IMR-90 (cell line): ENCODE measurements around the gene ARVCF.

Experiments
- CEBPB ChIP-seq: IDR thresholded peaks from 2 replicates; pipeline ENCODE4 v1.6.1; 2012; ENCODE audit warnings: low read depth, low read length, improper control_type of control experiment
- MAFK ChIP-seq: IDR thresholded peaks from 2 replicates; pipeline ENCODE4 v1.6.1; 2012; ENCODE audit warnings: low read depth, low read length, improper control_type of control experiment
- POLR2A ChIP-seq: IDR thresholded peaks from 2 replicates; pipeline ENCODE4 v1.6.1; 2012; ENCODE audit warnings: mild to moderate bottlenecking, low read depth, low read length
- RAD21 ChIP-seq: IDR thresholded peaks from 2 replicates; pipeline ENCODE4 v1.6.1; 2012; ENCODE audit warnings: low read length, improper control_type of control experiment
- RCOR1 ChIP-seq: IDR thresholded peaks from 2 replicates; pipeline ENCODE4 v1.6.1; 2012; ENCODE audit warnings: mild to moderate bottlenecking, low read length, improper control_type of control experiment; ENCODE audit not compliant: insufficient replicate concordance
- RFX5 ChIP-seq: IDR thresholded peaks from 2 replicates; pipeline ENCODE4 v1.8.0; 2012; ENCODE audit warnings: low read depth, mild to moderate bottlenecking, low read length, moderate library complexity
- TF ChIP-seq, protein P1 (sequence below): conservative IDR thresholded peaks from 2 replicates; pipeline ENCODE4 v1.5.1; 2012; ENCODE audit warnings: mild to moderate bottlenecking, low read depth, low read length, improper control_type of control experiment

DNA sequence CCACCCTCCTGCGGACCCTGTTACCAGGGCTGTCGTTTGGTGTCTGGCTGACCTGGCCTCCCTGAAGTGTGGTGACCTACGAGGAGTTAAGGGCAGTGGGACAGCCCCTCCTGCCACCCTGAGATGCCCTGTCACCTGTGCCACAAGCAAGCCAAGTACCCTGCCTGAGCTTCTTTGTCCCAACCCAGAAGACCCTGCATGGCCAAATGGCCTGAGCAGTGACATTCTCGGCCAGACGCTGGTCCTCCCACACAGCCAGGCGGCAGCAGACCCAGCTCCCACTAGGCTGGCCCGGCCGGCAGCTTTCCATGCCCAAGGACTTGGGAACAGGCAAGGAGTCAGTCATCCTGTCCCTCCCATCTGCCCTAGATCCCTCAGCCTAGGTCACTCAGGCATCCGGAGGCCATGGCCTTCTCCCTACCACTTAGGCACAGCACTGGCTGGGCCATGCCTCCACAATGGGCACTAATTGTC lies 7.6 kb downstream of the ARVCF start:
- TF ChIP-seq, protein P1, sequence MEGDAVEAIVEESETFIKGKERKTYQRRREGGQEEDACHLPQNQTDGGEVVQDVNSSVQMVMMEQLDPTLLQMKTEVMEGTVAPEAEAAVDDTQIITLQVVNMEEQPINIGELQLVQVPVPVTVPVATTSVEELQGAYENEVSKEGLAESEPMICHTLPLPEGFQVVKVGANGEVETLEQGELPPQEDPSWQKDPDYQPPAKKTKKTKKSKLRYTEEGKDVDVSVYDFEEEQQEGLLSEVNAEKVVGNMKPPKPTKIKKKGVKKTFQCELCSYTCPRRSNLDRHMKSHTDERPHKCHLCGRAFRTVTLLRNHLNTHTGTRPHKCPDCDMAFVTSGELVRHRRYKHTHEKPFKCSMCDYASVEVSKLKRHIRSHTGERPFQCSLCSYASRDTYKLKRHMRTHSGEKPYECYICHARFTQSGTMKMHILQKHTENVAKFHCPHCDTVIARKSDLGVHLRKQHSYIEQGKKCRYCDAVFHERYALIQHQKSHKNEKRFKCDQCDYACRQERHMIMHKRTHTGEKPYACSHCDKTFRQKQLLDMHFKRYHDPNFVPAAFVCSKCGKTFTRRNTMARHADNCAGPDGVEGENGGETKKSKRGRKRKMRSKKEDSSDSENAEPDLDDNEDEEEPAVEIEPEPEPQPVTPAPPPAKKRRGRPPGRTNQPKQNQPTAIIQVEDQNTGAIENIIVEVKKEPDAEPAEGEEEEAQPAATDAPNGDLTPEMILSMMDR = no peak
- TF ChIP-seq MAFK (no peak), POLR2A (no peak), RAD21 (no peak), RFX5 (no peak), CEBPB (no peak), RCOR1 (no peak)
